Left lung (tissue), 10 donors: ENCODE results near the gene HTD2. TPM values are rescaled to one million over a fixed set of nuclear protein-coding genes. Genes with fewer than 3 reads are reported as not detected.

Source experiments
- ATAC-seq: fragments of 200-7000 bp; cut with Tn5 transposase; one replicate; pipeline ENCODE4 v1.9.1; 2020; ENCODE audit warnings: moderate library complexity
- DNase-seq, 4 donors: peaks; one replicate each; pipeline ENCODE4 v3.0.0-alpha.2; 2013 to 2020
- H3K27ac ChIP-seq, 2 donors: fragments of 200-600 bp; sonication (generic) in 1 of 2; one replicate each; pipeline versions ENCODE4 v1.5.0 to v1.8.0; 2020 to 2021
- H3K27me3 ChIP-seq, 2 donors: fragments of 200-600 bp; sonication (generic) in 1 of 2; one replicate each; pipeline versions ENCODE4 v1.5.0 to v1.8.0; 2020 to 2021
- H3K36me3 ChIP-seq, 2 donors: fragments of 200-600 bp; sonication (generic) in 1 of 2; one replicate each; pipeline versions ENCODE4 v1.5.0 to v1.8.0; 2020 to 2021
- H3K4me1 ChIP-seq, 2 donors: fragments of 200-600 bp; one replicate each; pipeline ENCODE4 v1.8.0; 2021
- H3K4me3 ChIP-seq, 2 donors: fragments of 200-600 bp; sonication (generic) in 1 of 2; one replicate each; pipeline versions ENCODE4 v1.5.0 to v1.8.0; 2020 to 2021; ENCODE audit warnings: mild to moderate bottlenecking in 1 of 2
- H3K9me3 ChIP-seq, 2 donors: fragments of 200-600 bp; sonication (generic) in 1 of 2; one replicate each; pipeline versions ENCODE4 v1.5.0 to v1.8.0; 2020 to 2021
- intact Hi-C, 2 donors: fragments of 100-400 bp; cut with DNase I; formaldehyde crosslinking; loops; one replicate each; pipeline versions ENCODE4 v1.11.2 to v1.14.2; 2022
- polyA plus RNA-seq, 6 donors: library from polyadenylated mRNA; unstranded; fragments of 120-200 nt; gene quantifications; one replicate each; pipeline ENCODE4 v1.2.1, GENCODE V29; 2013; ENCODE audit not compliant: insufficient read length in 6 of 6
- total RNA-seq, 2 donors: library from RNA; stranded (reverse); fragmentation: NEBNext Ultra II Directional; extraction: Animal tissue kit (Norgen Biotek cat#: 25700); gene quantifications; one replicate each; pipeline ENCODE4 v1.2.1, GENCODE V29; 2021
- TF ChIP-seq, protein P1 (sequence below), 2 donors: fragments of 200-600 bp; sonication (generic) in 1 of 2; IDR thresholded peaks; one replicate each; pipeline versions ENCODE4 v1.5.0 to v1.8.0; 2021; ENCODE audit warnings: antibody characterized with exemption in 2 of 2
- donor health status: DM: no; HTN: yes; CAD: no.
- donor health status: DM: no; HTN: no; CAD: no.

The HTD2 gene
- total and polyA plus RNA-seq, 8 donors: 7.6 to 14.0 (median 11.9) TPM

DNA sequence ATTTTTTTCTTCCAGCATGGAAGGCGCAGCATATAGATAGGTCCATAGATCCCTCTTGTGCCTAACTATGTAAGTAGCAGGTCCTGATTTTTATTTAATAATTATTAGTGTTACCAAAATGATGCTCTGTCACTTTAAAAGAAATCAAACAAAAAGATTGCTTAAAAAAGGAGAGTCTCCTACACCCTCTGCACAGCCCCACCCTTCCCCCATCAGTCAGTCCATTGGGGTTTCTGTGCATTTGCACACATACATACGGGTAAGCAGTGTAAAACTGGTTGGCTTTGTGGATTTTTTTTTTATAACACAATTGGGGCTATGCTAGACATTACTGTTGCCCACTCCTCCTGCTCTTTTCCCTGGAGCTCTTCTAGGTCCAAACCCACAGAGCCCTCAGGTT, 7.2 kb upstream of the HTD2 start:
- H3K4me3 ChIP-seq: no peak overlapping the region
- no peaks in the 10 kb centered on the region for H3K4me1 ChIP-seq
- ATAC-seq (no peak), DNase-seq (no peak)
- TF ChIP-seq, protein P1, sequence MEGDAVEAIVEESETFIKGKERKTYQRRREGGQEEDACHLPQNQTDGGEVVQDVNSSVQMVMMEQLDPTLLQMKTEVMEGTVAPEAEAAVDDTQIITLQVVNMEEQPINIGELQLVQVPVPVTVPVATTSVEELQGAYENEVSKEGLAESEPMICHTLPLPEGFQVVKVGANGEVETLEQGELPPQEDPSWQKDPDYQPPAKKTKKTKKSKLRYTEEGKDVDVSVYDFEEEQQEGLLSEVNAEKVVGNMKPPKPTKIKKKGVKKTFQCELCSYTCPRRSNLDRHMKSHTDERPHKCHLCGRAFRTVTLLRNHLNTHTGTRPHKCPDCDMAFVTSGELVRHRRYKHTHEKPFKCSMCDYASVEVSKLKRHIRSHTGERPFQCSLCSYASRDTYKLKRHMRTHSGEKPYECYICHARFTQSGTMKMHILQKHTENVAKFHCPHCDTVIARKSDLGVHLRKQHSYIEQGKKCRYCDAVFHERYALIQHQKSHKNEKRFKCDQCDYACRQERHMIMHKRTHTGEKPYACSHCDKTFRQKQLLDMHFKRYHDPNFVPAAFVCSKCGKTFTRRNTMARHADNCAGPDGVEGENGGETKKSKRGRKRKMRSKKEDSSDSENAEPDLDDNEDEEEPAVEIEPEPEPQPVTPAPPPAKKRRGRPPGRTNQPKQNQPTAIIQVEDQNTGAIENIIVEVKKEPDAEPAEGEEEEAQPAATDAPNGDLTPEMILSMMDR (IDR thresholded peaks at IDR 0.05): no peak
- H3K27ac ChIP-seq: no peak overlapping the region
- peaks cover 0 to 3% of the 10 kb centered on the region in 2 donors for H3K9me3 ChIP-seq
- no peaks in the 10 kb centered on the region for H3K36me3 ChIP-seq
- H3K27me3 ChIP-seq: peaks cover 0 to 39% of the 10 kb centered on the region in 2 donors
- intact Hi-C loops: loop anchor here in 1 of 2 donors (2.0 to 10.0 kb wide), 2 partner anchors 54 to 114 kb away; no protein-coding TSS in a partner anchor

DNA sequence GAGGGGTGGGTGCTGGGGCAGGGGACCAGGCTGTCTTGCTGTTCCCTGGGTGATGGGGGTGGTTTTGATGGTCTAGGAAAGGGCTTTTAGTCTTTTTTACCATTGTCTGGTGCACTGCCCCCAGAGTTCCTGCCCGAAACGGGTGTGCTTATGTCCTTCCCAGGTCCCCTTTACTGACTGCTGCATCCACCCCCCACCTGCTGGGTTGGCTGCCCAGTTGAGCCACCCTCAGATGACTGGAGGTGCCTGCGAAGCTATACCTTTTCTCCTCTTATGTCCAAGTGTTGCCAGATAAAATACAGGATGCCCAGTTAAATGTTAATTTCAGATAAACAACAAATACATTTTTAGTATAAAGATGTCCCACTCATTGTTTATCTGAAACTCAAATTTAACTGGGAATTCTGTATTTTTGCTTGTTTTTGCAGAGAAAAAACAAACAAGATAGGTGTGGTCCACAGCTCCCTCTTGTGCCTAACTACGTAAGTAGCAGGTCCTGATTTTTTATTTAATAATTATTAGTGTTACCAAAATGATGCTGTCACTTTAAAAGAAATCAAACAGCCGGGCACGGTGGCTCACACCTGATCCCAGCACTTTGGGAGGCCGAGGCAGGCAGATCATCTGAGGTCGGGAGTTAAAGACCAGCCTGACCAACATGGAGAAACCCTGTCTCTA, 6.3 kb upstream of the HTD2 start:
- intact Hi-C loops: loop anchor here in 1 of 2 donors (2.0 to 10.0 kb wide), 3 partner anchors 55 to 295 kb away; partner anchors contain the start of gene FLNB
- Histone ChIP-seq H3K4me1 (no peaks in the 10 kb centered on the region), H3K9me3 (peaks cover 0 to 2% of the 10 kb centered on the region in 2 donors), H3K36me3 (no peaks in the 10 kb centered on the region), H3K27me3 (peaks cover 0 to 39% of the 10 kb centered on the region in 2 donors), H3K27ac (no peak overlapping the region), H3K4me3 (no peak overlapping the region)
- ATAC-seq (peak; percentile 53), DNase-seq (peak in 1 of 4 donors; percentile 54)
- TF ChIP-seq, protein P1 (IDR thresholded peaks at IDR 0.05): peak; percentile 28 to 44

DNA sequence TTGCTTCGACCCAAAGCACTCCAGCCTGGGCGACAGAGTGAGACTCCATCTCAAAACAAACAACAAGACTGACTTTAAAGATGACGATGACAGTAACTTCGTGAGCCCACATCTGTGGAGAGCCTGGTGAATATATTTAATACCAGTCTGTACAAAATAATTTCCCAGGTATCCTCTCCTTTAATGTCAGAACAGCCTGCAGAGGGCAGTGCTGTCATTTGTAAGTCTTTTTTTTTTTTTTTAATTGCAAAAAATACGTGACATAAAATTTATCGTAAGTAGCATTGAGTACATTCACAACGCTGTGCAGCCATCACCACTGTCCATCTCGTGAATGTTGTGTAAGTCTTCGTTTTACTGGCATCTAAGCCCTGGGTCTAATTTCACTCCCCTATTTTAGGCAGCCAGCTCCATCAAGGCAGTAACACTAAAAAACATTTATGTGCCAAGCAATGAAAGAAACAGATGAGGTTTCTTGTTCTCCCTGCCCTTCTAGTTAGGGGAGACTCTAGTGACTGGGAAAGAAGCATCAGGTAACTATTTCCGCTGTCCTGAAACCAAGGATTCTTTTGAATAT, 1.4 kb downstream of the HTD2 start:
- peak overlapping the region in 1 of 2 donors; percentile 96 for H3K27ac ChIP-seq
- H3K4me1 ChIP-seq: peaks cover 19 to 32% of the 10 kb centered on the region in 2 donors
- intact Hi-C loops: loop anchor here in 1 of 2 donors (10.0 kb wide), 1 partner anchor 303 kb away; the partner anchor contains the start of gene FLNB
- TF ChIP-seq, protein P1 (IDR thresholded peaks at IDR 0.05): peak in 1 of 2 donors; percentile 34
- ATAC-seq: peak; percentile 6
- H3K36me3 ChIP-seq: peaks cover 0 to 32% of the 10 kb centered on the region in 2 donors
- no peaks in the 10 kb centered on the region for H3K9me3 ChIP-seq
- peak in 2 of 4 donors; percentile 35 to 65 for DNase-seq
- H3K27me3 ChIP-seq: no peaks in the 10 kb centered on the region
- peak overlapping the region; percentile 72 to 81 for H3K4me3 ChIP-seq

DNA sequence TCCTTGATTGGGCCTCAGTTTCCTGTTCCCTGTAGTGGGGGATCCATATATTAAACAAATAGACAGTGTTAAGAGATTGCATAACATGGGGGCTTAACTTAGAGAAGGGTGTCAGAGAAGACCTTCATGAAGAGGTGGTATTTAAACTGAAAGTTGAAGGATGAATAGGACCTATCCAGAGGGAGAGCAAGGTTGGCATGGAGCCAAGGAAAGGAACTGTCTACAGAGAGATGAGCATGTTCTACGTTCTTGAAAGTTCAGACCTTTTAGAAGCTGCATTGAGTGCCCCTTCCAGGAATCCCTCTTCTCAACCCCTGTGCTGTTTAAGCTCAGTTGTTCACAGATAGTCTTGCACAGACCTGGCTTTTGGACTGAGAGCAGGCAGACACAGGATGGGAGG, 2.4 kb downstream of the HTD2 start:
- H3K4me1 ChIP-seq: peaks cover 19 to 32% of the 10 kb centered on the region in 2 donors
- H3K36me3 ChIP-seq: peaks cover 0 to 43% of the 10 kb centered on the region in 2 donors
- ATAC-seq (no peak), DNase-seq (peak in 1 of 4 donors; percentile 9)
- H3K27ac ChIP-seq: no peak overlapping the region
- H3K4me3 ChIP-seq: no peak overlapping the region
- H3K27me3 ChIP-seq: no peaks in the 10 kb centered on the region
- H3K9me3 ChIP-seq: no peaks in the 10 kb centered on the region
- intact Hi-C loops: loop anchor here in 1 of 2 donors (10.0 kb wide), 1 partner anchor 304 kb away; the partner anchor contains the start of gene FLNB
- TF ChIP-seq, protein P1 (IDR thresholded peaks at IDR 0.05): no peak

DNA sequence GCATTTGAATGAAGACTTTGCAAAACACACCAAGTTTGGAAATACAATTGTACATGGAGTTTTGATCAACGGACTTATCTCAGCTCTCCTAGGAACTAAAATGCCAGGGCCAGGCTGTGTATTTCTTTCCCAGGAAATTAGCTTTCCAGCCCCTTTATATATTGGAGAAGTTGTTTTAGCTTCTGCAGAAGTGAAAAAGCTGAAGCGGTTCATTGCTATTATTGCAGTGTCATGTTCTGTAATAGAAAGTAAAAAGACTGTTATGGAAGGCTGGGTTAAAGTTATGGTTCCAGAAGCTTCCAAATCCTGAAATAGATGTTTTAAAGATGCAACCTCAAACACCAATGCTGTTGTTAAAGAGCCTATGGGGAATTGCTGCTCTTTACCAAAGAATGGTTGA, 11.5 kb downstream of the HTD2 start:
- Histone ChIP-seq H3K4me1 (peaks cover 0 to 6% of the 10 kb centered on the region in 2 donors), H3K36me3 (peaks cover 0 to 65% of the 10 kb centered on the region in 2 donors), H3K27ac (no peak overlapping the region), H3K4me3 (no peak overlapping the region), H3K27me3 (no peaks in the 10 kb centered on the region), H3K9me3 (no peaks in the 10 kb centered on the region)
- intact Hi-C loops: no loop called here
- TF ChIP-seq, protein P1 (IDR thresholded peaks at IDR 0.05): no peak
- ATAC-seq: no peak
- no peak for DNase-seq
